H1 (cell line): Measurements from ENCODE around the gene TPD52L1. TPM values are rescaled to one million over a fixed set of nuclear protein-coding genes. Genes with fewer than 3 reads are reported as not detected.

Experiments used
- CTCF ChIA-PET: fragments of 300-600 bp; sonication (Branson Sonifier 250); formaldehyde crosslinking; loops from one replicate; lab custom pipeline; 2021; ENCODE audit not compliant: partially characterized antibody; lab: Charles Lee
- POLR2A ChIA-PET: fragments of 300-600 bp; sonication (Branson Sonifier 250); formaldehyde crosslinking; loops from one replicate; lab custom pipeline; 2021; ENCODE audit warnings: inconsistent platforms; ENCODE audit not compliant: partially characterized antibody; lab: Charles Lee
- DNase-seq, 2 experiments: peaks; one replicate each; pipeline versions ENCODE4 v3.0.0 to v3.0.0-alpha.2; 2010 to 2022; ENCODE audit warnings: low spot score in 2 of 2, low read depth in 1 of 2, mixed read lengths in 1 of 2
- FAIRE-seq: peaks from 2 replicates; lab custom pipeline; 2011; peaks lifted over from hg19 to GRCh38; lab: Jason Lieb, UNC
- H2AFZ ChIP-seq: 2 replicates; pipeline ENCODE4 v1.8.1; 2012; ENCODE audit warnings: low read length, inconsistent platforms
- H2AK5ac ChIP-seq: 2 replicates; pipeline ENCODE4 v1.6.1; 2013; ENCODE audit warnings: low read depth, low read length
- H2BK120ac ChIP-seq: replicated peaks from 2 replicates; pipeline ENCODE3; 2013; ENCODE audit warnings: low read depth, low read length, inconsistent platforms
- H2BK12ac ChIP-seq: 2 replicates; pipeline ENCODE4 v1.6.1; 2013; ENCODE audit warnings: low read depth, low read length
- H2BK15ac ChIP-seq: 2 replicates; pipeline ENCODE4 v1.6.1; 2013; ENCODE audit warnings: low read length
- H2BK20ac ChIP-seq: 2 replicates; pipeline ENCODE4 v1.6.1; 2013; ENCODE audit warnings: low read length
- H2BK5ac ChIP-seq: 2 replicates; pipeline ENCODE4 v1.6.1; 2013; ENCODE audit warnings: low read depth, low read length
- H3K14ac ChIP-seq: 2 replicates; pipeline ENCODE4 v1.6.1; 2013; ENCODE audit warnings: inconsistent platforms; ENCODE audit not compliant: insufficient read length
- H3K18ac ChIP-seq: 2 replicates; pipeline ENCODE4 v1.6.1; 2013; ENCODE audit warnings: low read length; ENCODE audit errors: extremely low read depth
- H3K23ac ChIP-seq: 2 replicates; pipeline ENCODE4 v1.6.1; 2013; ENCODE audit warnings: inconsistent platforms; ENCODE audit not compliant: insufficient read length
- H3K23me2 ChIP-seq: 2 replicates; pipeline ENCODE4 v1.6.1; 2013; ENCODE audit warnings: low read depth, low read length
- H3K27ac ChIP-seq: 2 replicates; pipeline ENCODE4 v1.6.1; 2011; ENCODE audit warnings: low read depth, low read length, inconsistent platforms
- H3K27me3 ChIP-seq, 4 experiments: replicated peaks in 1 of 4; 1 replicate in 1 of 4; 2 replicates in 3 of 4; pipeline versions ENCODE4 v1.6.1 to v1.8.1; 2011 to 2013; ENCODE audit warnings: low read length in 3 of 4, mild to moderate bottlenecking in 3 of 4, inconsistent platforms in 2 of 4, mixed read lengths in 2 of 4, moderate library complexity in 1 of 4; ENCODE audit not compliant: control insufficient read depth in 3 of 4, insufficient read depth in 3 of 4; ENCODE audit errors: extremely low read depth in 1 of 4
- H3K36me3 ChIP-seq, 4 experiments: 2 replicates each; pipeline versions ENCODE4 v1.6.1 to v1.8.1; 2011 to 2013; ENCODE audit warnings: mild to moderate bottlenecking in 4 of 4, low read length in 3 of 4, moderate library complexity in 2 of 4, control low read depth in 1 of 4, inconsistent platforms in 1 of 4; ENCODE audit not compliant: insufficient read depth in 4 of 4, control insufficient read depth in 2 of 4
- H3K4ac ChIP-seq: replicated peaks from 2 replicates; pipeline ENCODE3; 2013; ENCODE audit warnings: low read length, low read depth, mixed read lengths, inconsistent platforms; ENCODE audit not compliant: insufficient read length
- H3K4me1 ChIP-seq, 4 experiments: replicated peaks in 1 of 4; 1 replicate in 1 of 4; 2 replicates in 3 of 4; pipeline versions ENCODE4 v1.6.1 to v1.8.1; 2011 to 2013; ENCODE audit warnings: low read length in 3 of 4, inconsistent platforms in 2 of 4, mixed read lengths in 1 of 4; ENCODE audit not compliant: insufficient read depth in 4 of 4, control insufficient read depth in 3 of 4
- H3K4me2 ChIP-seq, 2 experiments: 2 replicates each; pipeline versions ENCODE4 v1.6.1 to v1.8.1; 2011 to 2013; ENCODE audit warnings: low read depth in 2 of 2, low read length in 2 of 2, control low read depth in 1 of 2, inconsistent platforms in 1 of 2, mild to moderate bottlenecking in 1 of 2; ENCODE audit not compliant: insufficient read depth in 1 of 2
- H3K4me3 ChIP-seq, 4 experiments: fragments of 200-600, 300-600 bp in 1 of 4; sonication (generic), shearing (Covaris generic), sonication (Bioruptor Twin) in 1 of 4; 2 replicates each; pipeline versions ENCODE4 v1.5.1 to v1.8.1; 2011 to 2016; ENCODE audit warnings: low read length in 4 of 4, low read depth in 3 of 4, control low read depth in 2 of 4, inconsistent platforms in 2 of 4, mild to moderate bottlenecking in 2 of 4, mixed read lengths in 1 of 4, moderate library complexity in 1 of 4; ENCODE audit not compliant: insufficient read depth in 2 of 4; ENCODE audit errors: extremely low read depth in 1 of 4
- H3K56ac ChIP-seq: replicated peaks from 2 replicates; pipeline ENCODE3; 2013; ENCODE audit warnings: low read depth, mild to moderate bottlenecking, mixed read lengths, low read length, inconsistent platforms; ENCODE audit not compliant: insufficient read length
- H3K79me1 ChIP-seq: 2 replicates; pipeline ENCODE4 v1.6.1; 2013; ENCODE audit warnings: low read depth, low read length, control low read depth
- H3K79me2 ChIP-seq, 2 experiments: 2 replicates each; pipeline versions ENCODE4 v1.6.1 to v1.8.1; 2012 to 2013; ENCODE audit warnings: low read length in 2 of 2, mild to moderate bottlenecking in 2 of 2, inconsistent platforms in 1 of 2; ENCODE audit not compliant: insufficient read depth in 2 of 2, control insufficient read depth in 1 of 2
- H3K9ac ChIP-seq, 4 experiments: replicated peaks in 1 of 4; 1 replicate in 1 of 4; 2 replicates in 3 of 4; pipeline versions ENCODE4 v1.6.1 to v1.8.1; 2011 to 2013; ENCODE audit warnings: low read depth in 3 of 4, low read length in 3 of 4, control low read depth in 2 of 4, mild to moderate bottlenecking in 2 of 4, moderate library complexity in 2 of 4, inconsistent platforms in 1 of 4; ENCODE audit errors: extremely low read depth in 1 of 4
- H3K9me3 ChIP-seq, 2 experiments: 2 replicates each; pipeline versions ENCODE4 v1.6.1 to v1.8.1; 2012 to 2013; ENCODE audit warnings: mild to moderate bottlenecking in 2 of 2, moderate library complexity in 2 of 2, control low read depth in 1 of 2, inconsistent platforms in 1 of 2, low read depth in 1 of 2, low read length in 1 of 2, mixed read lengths in 1 of 2; ENCODE audit not compliant: insufficient read depth in 2 of 2
- H4K20me1 ChIP-seq, 2 experiments: replicated peaks in 1 of 2; 2 replicates each; pipeline versions ENCODE3 to v1.8.1; 2011 to 2013; ENCODE audit warnings: inconsistent platforms in 2 of 2, low read length in 2 of 2, mild to moderate bottlenecking in 1 of 2; ENCODE audit not compliant: insufficient read depth in 2 of 2, control insufficient read depth in 1 of 2
- H4K5ac ChIP-seq: 2 replicates; pipeline ENCODE4 v1.6.1; 2013; ENCODE audit warnings: low read length, low read depth, mixed read lengths, inconsistent platforms; ENCODE audit not compliant: insufficient read length
- H4K8ac ChIP-seq: 2 replicates; pipeline ENCODE4 v1.8.0; 2013; ENCODE audit warnings: mild to moderate bottlenecking, moderate library complexity, low read length, inconsistent platforms; ENCODE audit not compliant: insufficient read depth; ENCODE audit errors: extremely low read depth
- H4K91ac ChIP-seq: replicated peaks from 2 replicates; pipeline ENCODE3; 2013; ENCODE audit warnings: low read length, mixed read lengths, inconsistent platforms; ENCODE audit not compliant: insufficient read length
- BRCA1 ChIP-seq: IDR thresholded peaks from 2 replicates; pipeline ENCODE4 v1.6.1; 2012; ENCODE audit warnings: low read depth, low read length, improper control_type of control experiment
- CHD2 ChIP-seq: IDR thresholded peaks from 2 replicates; pipeline ENCODE4 v1.6.1; 2012; ENCODE audit warnings: low read length, improper control_type of control experiment
- CTBP2 ChIP-seq: IDR thresholded peaks from 2 replicates; pipeline ENCODE4 v1.7.0; 2011; ENCODE audit warnings: borderline replicate concordance, mild to moderate bottlenecking, moderate library complexity, mixed read lengths, low read length; ENCODE audit not compliant: insufficient read depth, insufficient read length
- EGR1 ChIP-seq: IDR thresholded peaks from 2 replicates; pipeline ENCODE4 v1.6.1; 2011; ENCODE audit warnings: low read depth, low read length, borderline replicate concordance
- GABPA ChIP-seq: IDR thresholded peaks from 2 replicates; pipeline ENCODE4 v1.6.1; 2011; ENCODE audit warnings: mild to moderate bottlenecking, low read length, moderate library complexity, borderline replicate concordance; ENCODE audit not compliant: insufficient read depth
- KDM4A ChIP-seq: IDR thresholded peaks from one replicate; pipeline ENCODE4 v1.7.1; 2012; ENCODE audit warnings: low read depth, mild to moderate bottlenecking, moderate library complexity, low read length, inconsistent platforms; ENCODE audit not compliant: severe bottlenecking
- KDM5A ChIP-seq: fragments of 200-600 bp; IDR thresholded peaks from 2 replicates; pipeline ENCODE4 v1.7.1; 2012; ENCODE audit warnings: mild to moderate bottlenecking, low read length, inconsistent platforms, mixed read lengths
- MAFK ChIP-seq: IDR thresholded peaks from 2 replicates; pipeline ENCODE4 v1.6.1; 2012; ENCODE audit warnings: low read depth, mild to moderate bottlenecking, improper control_type of control experiment, low read length
- PHF8 ChIP-seq: fragments of 200-600 bp; sonication (generic); conservative IDR thresholded peaks from 2 replicates; pipeline ENCODE4 v1.7.1; 2012; ENCODE audit warnings: low read depth, mild to moderate bottlenecking, inconsistent platforms, low read length, moderate library complexity
- POLR2AphosphoS5 ChIP-seq: IDR thresholded peaks from 2 replicates; pipeline ENCODE4 v1.6.1; 2011; ENCODE audit warnings: low read depth, low read length
- SP1 ChIP-seq: IDR thresholded peaks from 2 replicates; pipeline ENCODE4 v1.6.1; 2011; ENCODE audit warnings: low read depth, low read length
- SRF ChIP-seq: IDR thresholded peaks from 2 replicates; pipeline ENCODE4 v1.6.1; 2011; ENCODE audit warnings: mild to moderate bottlenecking, low read depth, low read length, moderate library complexity
- SUZ12 ChIP-seq: fragments of 200-600 bp; sonication (generic); IDR thresholded peaks from 2 replicates; pipeline ENCODE4 v1.6.1; 2012; ENCODE audit warnings: mild to moderate bottlenecking, inconsistent platforms, low read length, moderate library complexity, mixed read lengths
- WGBS, 2 experiments: shearing (Covaris generic) in 1 of 2; methylation state at CpG; one replicate each; pipeline versions ENCODE4 v1.1.6 to v1.1.7; 2013 to 2015; ENCODE audit warnings: low lambda C conversion rate in 2 of 2, mixed read lengths in 2 of 2, inconsistent platforms in 1 of 2, low coverage in 1 of 2, missing lambda C conversion rate in 1 of 2; ENCODE audit not compliant: insufficient replicate concordance in 2 of 2, insufficient coverage in 1 of 2, insufficient read length in 1 of 2; ENCODE audit errors: extremely low coverage in 1 of 2, missing lambda C conversion rate in 1 of 2; 5-methylcytosine and 5-hydroxymethylcytosine counted together
- polyA plus RNA-seq, 7 experiments: library from polyadenylated mRNA; depleted of rRNA in 3 of 7; stranded (reverse) in 5 of 7; unstranded in 2 of 7; fragments of >200 nt in 5 of 7; fragments of 200-250 nt in 2 of 7; gene quantifications; 1 replicate in 5 of 7; 2 replicates in 1 of 7; 4 replicates in 1 of 7; pipeline versions ENCODE4 v1.2.1 to v1.2.3, GENCODE V29; 2011 to 2013; ENCODE audit warnings: missing spikeins in 2 of 7, mixed read lengths in 2 of 7
- total RNA-seq: library from RNA; stranded (reverse); fragmentation: NEBNext Ultra II Directional; extraction: Animal tissue kit (Norgen Biotek cat#: 25700); gene quantifications from 2 replicates; pipeline ENCODE4 v1.2.1, GENCODE V29; 2021

Gene TPD52L1
- total and polyA plus RNA-seq, 2 of the 8 experiments (the other 6 are each of a cell fraction or from before 2014, with no cell fraction given), result 7.4 to 14.2 TPM

GRCh38 chr6:125166711-125167110 is 13.1 kb downstream of the TPD52L1 start:
- TF ChIP-seq PHF8, result no peak
- TF ChIP-seq BRCA1, result no peak
- no peak for TF ChIP-seq CTBP2
- TF ChIP-seq CHD2, result no peak
- TF ChIP-seq GABPA, result no peak
- no peak for TF ChIP-seq SUZ12
- no peak for TF ChIP-seq SP1
- TF ChIP-seq EGR1, result no peak
- TF ChIP-seq POLR2AphosphoS5, result no peak
- no peak for TF ChIP-seq MAFK
- TF ChIP-seq KDM5A, result no peak
- no peak for TF ChIP-seq SRF
- TF ChIP-seq KDM4A, result no peak
- WGBS, 2 experiments, result 95% methylated on average over 3 of the region's 3 CpGs; no CpG with 5 or more reads in 1 of the 2 experiments

More at GRCh38 chr6:125166711-125167110, 13.1 kb downstream of the TPD52L1 start:
- Histone ChIP-seq H3K9ac (no peak overlapping the region), H3K23ac (no peak overlapping the region), H2BK5ac (no peak overlapping the region), H4K20me1 (no peaks in the 10 kb centered on the region), H4K91ac (no peak overlapping the region), H3K23me2 (no peaks in the 10 kb centered on the region), H3K9me3 (no peaks in the 10 kb centered on the region), H2AFZ (no peak overlapping the region), H4K5ac (no peak overlapping the region), H3K18ac (no peak overlapping the region), H2AK5ac (no peak overlapping the region), H3K36me3 (no peaks in the 10 kb centered on the region), H3K56ac (no peak overlapping the region), H3K79me2 (no peaks in the 10 kb centered on the region), H3K4me3 (no peak overlapping the region), H3K27ac (no peak overlapping the region), H3K14ac (no peak overlapping the region), H2BK120ac (no peak overlapping the region), H4K8ac (no peak overlapping the region), H3K4ac (no peak overlapping the region), H3K27me3 (no peaks in the 10 kb centered on the region), H3K4me1 (no peaks in the 10 kb centered on the region), H3K79me1 (no peaks in the 10 kb centered on the region), H2BK15ac (no peak overlapping the region), H3K4me2 (no peak overlapping the region), H2BK20ac (no peak overlapping the region), H2BK12ac (no peak overlapping the region)
- ChIA-PET CTCF (interaction anchor here (0.8 to 5.2 kb wide), 5 partner anchors 12 to 167 kb away, joined by 3 to 28 read pairs (median 4); partner anchors contain the start of gene TPD52L1), POLR2A (no interaction called here)
- FAIRE-seq (no peak), DNase-seq (no peak)
